AG09319 (cell line): Measurements from ENCODE around the gene OR52D1.
A peak's percentile ranks its signal among the peaks of the same experiment; 100 is the strongest.

Experiments
- DNase-seq: peaks from one replicate; pipeline ENCODE4 v3.0.0-alpha.2; 2010; ENCODE audit warnings: low read depth; ENCODE audit errors: extremely low read depth
- TF ChIP-seq, protein P1 (sequence below): IDR thresholded peaks from 2 replicates; pipeline ENCODE4 v1.5.1; 2011; ENCODE audit warnings: low read depth, mild to moderate bottlenecking, inconsistent platforms, low read length, moderate library complexity

The OR52D1 gene

DNA sequence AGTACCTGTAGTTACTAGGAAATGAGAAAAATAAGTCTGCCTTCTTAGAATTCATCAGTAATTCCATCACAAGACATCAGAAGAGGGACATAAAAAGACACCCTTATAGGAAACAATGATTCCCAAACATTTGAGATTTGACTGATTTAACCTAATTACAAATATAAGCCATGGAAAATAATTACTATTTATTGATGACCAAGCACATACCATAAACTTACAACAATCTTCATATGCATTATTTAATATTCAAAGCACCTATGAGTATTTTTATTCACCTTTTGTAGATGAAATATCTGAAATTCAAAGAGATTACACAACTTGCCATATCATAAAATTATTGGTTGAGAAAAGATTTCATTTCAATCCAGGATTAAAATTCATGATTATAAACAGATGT, 14.6 kb upstream of the OR52D1 start:
- no peak for DNase-seq
- TF ChIP-seq, protein P1, sequence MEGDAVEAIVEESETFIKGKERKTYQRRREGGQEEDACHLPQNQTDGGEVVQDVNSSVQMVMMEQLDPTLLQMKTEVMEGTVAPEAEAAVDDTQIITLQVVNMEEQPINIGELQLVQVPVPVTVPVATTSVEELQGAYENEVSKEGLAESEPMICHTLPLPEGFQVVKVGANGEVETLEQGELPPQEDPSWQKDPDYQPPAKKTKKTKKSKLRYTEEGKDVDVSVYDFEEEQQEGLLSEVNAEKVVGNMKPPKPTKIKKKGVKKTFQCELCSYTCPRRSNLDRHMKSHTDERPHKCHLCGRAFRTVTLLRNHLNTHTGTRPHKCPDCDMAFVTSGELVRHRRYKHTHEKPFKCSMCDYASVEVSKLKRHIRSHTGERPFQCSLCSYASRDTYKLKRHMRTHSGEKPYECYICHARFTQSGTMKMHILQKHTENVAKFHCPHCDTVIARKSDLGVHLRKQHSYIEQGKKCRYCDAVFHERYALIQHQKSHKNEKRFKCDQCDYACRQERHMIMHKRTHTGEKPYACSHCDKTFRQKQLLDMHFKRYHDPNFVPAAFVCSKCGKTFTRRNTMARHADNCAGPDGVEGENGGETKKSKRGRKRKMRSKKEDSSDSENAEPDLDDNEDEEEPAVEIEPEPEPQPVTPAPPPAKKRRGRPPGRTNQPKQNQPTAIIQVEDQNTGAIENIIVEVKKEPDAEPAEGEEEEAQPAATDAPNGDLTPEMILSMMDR = no peak

DNA sequence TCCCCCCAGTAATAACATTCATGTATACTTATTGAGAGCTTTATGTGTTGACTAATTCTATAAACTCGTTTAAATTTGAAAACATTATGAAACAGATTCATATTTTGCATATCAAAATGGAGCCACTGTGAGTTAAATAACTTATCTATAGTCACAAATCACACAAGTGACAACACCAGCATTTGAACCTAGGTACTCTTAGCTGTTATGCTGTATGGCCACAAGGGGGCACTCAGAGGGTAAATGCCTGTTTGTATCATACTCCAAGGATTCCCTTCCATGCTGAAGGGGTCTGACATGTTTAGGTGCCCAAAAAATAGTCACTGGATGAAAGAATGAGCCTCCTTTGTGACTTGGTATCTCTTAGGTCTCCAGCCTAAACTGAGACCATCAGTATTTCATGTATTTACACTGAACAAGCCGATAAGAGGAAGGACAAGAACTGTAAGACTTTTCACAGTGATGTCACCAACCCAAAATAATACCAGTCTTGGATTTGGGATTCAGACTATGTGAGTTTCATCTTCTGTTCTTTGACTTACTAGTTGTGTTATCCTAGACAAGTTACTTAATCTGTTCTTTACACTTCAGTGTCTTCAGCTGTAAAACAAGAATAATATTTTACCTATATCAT, 12.2 kb upstream of the OR52D1 start:
- TF ChIP-seq, protein P1 = peak; percentile 90
- DNase-seq = peak; percentile 23

DNA sequence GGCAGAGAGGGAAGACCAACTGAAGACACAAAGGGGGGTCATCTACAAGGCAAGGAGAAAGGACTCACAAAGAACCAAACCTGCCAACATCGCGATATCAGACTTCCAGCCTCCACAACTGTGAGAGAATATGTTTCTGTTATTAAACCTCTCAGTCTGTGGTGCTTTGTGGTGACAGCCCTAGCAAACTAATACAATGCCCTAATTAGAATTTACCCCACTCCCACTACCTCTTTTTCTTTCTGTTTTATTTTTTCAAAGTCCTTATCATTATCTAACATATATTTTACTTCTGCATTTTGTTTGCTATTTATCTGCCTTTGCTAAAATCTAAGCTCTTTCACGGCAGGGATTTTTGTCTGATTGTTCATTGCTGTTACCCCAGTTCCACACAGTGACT, 2.5 kb upstream of the OR52D1 start:
- no peak for DNase-seq
- TF ChIP-seq, protein P1 = no peak

DNA sequence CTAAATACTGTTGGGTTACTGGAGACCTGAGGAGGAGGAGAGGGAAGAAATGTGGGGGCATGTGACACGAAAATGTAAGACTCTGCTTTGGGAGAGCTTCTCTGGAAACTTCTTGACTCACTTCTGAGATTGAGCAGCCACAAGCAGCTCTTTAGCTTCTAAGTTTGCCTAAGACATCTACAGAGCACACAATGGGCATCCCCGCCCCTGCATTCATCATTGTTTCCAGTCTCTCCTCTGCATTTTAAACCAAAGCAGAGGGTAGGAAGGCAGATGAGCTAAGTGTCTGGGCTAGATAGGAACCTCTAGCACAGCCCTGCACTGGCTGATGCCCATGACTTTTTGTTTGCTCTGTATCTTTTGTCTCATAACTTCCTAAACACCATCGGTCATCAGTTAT, 2.1 kb upstream of the OR52D1 start:
- DNase-seq = no peak
- TF ChIP-seq, protein P1 = no peak

DNA sequence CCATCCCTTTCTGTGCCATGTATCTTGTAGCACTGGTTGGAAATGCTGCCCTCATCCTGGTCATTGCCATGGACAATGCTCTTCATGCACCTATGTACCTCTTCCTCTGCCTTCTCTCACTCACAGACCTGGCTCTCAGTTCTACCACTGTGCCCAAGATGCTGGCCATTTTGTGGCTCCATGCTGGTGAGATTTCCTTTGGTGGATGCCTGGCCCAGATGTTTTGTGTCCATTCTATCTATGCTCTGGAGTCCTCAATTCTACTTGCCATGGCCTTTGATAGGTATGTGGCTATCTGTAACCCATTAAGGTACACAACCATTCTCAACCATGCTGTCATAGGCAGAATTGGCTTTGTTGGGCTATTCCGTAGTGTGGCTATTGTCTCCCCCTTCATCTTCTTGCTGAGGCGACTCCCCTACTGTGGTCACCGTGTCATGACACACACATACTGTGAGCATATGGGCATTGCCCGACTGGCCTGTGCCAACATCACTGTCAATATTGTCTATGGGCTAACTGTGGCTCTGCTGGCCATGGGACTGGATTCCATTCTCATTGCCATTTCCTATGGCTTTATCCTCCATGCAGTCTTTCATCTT, 414 bp downstream of the OR52D1 start:
- DNase-seq = no peak
- TF ChIP-seq, protein P1 = no peak

DNA sequence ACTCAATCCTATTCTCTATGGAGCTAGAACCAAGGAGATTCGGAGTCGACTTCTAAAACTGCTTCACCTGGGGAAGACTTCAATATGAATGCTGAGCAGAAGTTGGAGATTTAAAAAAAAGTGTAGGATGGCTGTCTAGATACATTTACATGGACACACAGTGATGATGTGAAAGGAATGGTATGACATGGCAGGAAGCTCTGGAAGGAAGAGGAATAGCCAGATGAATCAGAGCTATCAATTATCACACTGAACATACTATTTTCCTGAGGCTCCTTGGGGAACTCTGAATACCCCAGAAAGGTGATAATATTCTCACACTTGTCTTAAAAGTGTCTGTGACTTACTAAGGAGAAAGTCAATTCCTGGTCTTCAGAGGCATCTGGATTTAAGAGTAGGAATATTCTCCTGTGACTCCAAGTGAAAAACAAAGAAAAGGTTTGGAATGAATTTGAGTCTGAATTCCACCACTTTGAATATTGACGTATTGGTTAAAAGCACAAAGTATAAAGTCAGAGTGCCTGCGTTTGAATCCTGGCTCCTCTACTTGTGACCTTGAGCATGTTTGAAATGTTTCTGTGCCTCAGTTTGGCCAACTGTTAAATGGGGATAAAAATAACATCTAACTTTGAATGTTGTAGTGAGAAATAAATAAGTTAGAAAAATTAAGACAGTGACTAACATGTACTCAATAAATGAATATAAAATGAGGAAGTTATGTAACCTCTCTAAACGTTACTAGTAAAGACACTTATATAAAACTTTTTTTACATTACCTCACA, 1.3 kb downstream of the OR52D1 start:
- TF ChIP-seq, protein P1 = no peak
- DNase-seq = no peak

DNA sequence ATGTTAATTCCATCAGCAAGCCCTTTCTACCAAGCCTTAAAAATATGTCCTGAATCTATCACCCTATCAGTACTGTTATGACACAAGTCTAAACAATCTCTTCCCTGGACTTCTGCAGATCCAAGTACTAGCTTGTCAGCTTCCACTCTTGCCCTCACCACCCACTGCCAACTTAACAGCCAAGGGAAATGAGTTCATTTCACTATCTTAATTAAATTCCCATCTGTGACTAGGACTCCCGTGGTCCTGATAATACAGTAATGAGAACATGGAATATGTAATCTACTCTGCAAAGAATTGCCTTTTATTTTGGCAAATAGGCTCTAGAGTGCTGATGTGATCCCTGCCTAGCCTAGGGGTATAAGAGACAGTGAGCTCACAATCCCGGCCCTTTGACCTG, 11.2 kb downstream of the OR52D1 start:
- no peak for DNase-seq
- TF ChIP-seq, protein P1 = no peak
